ENCODE measurements around the gene NUP210.

The NUP210 gene

DNA sequence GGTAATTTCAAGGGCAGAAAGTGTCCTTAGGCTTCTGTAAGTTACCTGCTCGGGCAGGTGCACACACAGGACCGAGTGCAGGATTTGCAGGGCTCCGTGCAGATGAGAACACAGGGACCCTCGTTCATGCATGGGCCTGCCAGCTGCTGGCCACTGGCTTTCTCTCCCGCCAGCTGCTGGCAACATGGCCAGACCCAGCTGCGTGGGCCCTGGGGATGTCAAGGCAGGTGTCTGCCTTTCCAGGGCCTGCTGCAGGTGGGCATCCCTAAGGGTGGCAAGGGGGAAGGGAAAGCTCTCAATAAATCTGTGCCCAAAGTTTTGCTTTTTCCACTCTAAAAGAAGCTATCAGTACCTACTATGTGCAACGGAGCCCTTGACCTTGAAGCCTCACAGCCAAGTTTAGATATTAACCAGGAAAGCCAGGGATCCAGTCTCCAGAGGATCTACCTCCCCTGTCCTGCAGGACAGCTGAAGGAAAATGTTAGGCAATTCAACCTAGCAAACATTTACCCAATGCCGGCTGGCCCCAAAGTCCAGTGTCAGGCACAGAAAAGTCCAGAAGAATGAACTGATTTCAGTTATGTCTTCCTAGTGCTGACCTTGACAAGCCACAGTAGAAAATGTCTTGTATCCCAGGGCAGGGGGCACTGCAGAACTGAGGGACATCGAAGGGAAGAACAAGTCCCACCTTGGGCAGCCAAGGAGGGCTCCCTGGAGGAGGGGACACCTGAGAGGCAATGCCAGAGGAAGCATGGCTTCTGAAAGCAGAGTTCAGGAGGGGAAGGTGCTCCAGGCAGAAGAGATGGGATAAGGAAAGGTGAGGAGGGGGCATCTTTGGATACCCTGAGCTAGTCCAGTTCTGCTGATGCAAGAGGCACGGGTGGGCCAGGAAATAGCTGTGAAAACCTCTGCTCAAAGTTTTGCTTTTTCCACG is 26.4 kb downstream of the NUP210 start:
- TF ChIP-seq, protein P1, sequence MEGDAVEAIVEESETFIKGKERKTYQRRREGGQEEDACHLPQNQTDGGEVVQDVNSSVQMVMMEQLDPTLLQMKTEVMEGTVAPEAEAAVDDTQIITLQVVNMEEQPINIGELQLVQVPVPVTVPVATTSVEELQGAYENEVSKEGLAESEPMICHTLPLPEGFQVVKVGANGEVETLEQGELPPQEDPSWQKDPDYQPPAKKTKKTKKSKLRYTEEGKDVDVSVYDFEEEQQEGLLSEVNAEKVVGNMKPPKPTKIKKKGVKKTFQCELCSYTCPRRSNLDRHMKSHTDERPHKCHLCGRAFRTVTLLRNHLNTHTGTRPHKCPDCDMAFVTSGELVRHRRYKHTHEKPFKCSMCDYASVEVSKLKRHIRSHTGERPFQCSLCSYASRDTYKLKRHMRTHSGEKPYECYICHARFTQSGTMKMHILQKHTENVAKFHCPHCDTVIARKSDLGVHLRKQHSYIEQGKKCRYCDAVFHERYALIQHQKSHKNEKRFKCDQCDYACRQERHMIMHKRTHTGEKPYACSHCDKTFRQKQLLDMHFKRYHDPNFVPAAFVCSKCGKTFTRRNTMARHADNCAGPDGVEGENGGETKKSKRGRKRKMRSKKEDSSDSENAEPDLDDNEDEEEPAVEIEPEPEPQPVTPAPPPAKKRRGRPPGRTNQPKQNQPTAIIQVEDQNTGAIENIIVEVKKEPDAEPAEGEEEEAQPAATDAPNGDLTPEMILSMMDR (conservative IDR thresholded peaks at IDR 0.05; ENCODE audit: low read depth, low read length): no peak
- no peak for DNase-seq (ENCODE audit: low read depth)
- no peak overlapping the region for H3K4me3 ChIP-seq (ENCODE audit: low read length)

DNA sequence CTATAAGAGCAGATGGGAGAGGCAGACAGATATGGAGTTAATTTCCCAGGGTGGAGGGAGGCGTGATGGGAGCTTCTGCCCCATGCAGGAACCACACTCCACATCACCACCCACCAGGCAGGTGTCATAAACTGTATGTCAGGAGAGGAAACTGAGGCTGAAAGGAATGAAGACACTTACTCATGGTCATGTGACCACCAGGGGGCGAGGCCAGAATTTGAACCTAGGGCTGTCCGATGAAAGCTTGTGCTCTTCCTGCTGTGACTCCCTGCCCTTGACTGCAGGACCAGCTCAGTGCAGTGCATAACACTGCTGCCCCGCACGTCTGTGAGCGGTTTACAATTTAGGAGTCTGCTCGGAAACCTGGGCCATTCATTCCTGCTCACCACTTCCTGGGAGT is 28.8 kb downstream of the NUP210 start:
- TF ChIP-seq, protein P1 (conservative IDR thresholded peaks at IDR 0.05; ENCODE audit: low read depth, low read length): peak; percentile 14
- DNase-seq (ENCODE audit: low read depth): no peak
- H3K4me3 ChIP-seq (ENCODE audit: low read length): no peak overlapping the region

DNA sequence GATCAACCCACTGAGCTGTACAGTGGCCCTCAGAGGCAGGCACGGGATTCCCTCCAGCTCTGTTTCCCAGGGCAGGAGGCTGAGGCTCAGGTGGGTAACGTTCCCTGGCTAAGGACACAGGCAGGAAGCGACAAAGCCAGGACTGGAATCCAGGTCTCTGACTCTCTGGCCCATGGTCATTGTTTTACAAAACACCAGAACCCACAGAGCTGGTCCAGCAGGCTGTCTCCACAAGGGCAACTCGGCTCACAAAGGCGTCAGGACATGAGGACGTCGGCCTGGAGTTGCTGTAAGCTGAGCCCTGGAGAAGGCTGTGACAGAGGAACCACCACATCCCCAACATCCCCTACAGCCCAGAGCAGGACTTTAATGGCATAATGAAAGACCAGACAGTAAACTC is 30.7 kb downstream of the NUP210 start:
- TF ChIP-seq, protein P1 (conservative IDR thresholded peaks at IDR 0.05; ENCODE audit: low read depth, low read length): no peak
- DNase-seq (ENCODE audit: low read depth): no peak
- no peak overlapping the region for H3K4me3 ChIP-seq (ENCODE audit: low read length)

DNA sequence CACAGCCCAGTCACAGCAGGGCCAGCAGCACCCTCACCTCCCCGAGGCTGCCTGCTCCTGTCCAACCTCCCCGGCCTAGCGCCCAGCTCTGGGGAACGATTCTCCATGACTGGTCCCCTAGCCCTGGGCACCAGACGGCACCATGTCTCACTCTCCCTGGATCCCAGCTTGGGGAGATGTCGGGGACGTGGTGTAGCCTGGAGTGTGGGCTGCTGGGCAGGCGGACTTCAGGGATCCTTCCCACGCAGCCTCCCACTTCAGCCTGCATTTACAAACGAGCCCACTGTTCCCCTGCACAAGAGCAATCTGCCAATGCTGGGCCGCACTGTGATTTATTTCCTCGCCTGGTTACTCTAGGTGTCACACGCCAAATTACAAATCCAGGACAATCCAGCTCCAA is 31.3 kb downstream of the NUP210 start:
- H3K4me3 ChIP-seq (ENCODE audit: low read length): no peak overlapping the region
- TF ChIP-seq, protein P1 (conservative IDR thresholded peaks at IDR 0.05; ENCODE audit: low read depth, low read length): no peak
- no peak for DNase-seq (ENCODE audit: low read depth)

DNA sequence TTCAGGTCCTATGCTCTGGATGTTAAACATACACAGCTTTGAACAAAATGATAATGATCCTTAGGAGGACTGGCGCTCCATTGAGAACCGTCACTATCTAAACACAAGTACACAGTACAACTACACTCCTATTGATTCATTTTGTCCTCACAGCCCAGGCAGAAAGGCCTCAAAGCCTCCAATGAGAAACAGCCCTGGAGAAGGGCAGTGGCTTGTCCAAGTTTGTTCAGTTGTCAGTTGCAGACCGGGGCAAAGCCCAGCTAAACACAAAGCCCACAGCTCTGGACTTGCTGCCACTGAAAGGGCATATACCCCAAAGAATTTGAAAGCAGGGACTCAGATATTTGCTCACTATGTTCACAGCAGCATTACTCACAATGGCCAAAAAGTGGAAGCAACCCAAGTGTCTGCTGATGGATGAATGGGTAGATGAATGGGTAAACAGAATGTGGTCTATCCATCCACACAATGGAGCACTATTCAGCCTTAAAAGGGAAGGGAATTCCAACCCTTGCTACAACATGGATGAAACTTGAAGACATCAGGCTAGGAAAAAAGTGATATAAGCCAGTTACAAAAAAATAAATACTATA is 34.7 kb downstream of the NUP210 start:
- H3K4me3 ChIP-seq (ENCODE audit: low read length): no peak overlapping the region
- DNase-seq (ENCODE audit: low read depth): no peak
- TF ChIP-seq, protein P1 (conservative IDR thresholded peaks at IDR 0.05; ENCODE audit: low read depth, low read length): no peak

DNA sequence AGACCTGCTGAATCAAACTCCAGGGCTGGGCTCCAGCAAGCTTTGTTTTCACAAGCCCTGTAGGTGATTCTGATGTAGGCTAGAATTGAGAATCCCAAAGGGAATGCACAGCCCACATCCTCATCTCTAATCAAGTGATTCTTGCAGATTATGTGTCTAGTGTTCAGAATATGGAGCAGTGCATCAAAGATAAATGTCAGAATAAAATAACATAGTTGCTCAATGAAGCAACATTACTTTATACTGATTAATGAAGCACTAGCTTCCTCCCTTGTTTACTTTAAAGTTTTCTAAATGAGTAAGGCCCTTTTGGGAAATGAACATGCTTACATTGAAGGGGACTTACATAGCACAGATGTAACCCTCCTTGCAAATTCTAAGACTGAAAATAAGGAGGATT is 39.2 kb downstream of the NUP210 start:
- no peak overlapping the region for H3K4me3 ChIP-seq (ENCODE audit: low read length)
- TF ChIP-seq, protein P1 (conservative IDR thresholded peaks at IDR 0.05; ENCODE audit: low read depth, low read length): no peak
- DNase-seq (ENCODE audit: low read depth): no peak

All from retinal pigment epithelial cell (primary cell).